ENCODE data around the gene AHCYL2.
"Not testable (repeated sequence)": the region's sequence is repeated elsewhere in the genome, so short reads cannot be mapped to it uniquely, and the experiment has no call there.

Gene AHCYL2

GRCh38 chr7:129209067-129209926 is 15.5 kb upstream of the AHCYL2 start:
- DNase-seq (ENCODE audit: low spot score) = no peak

GRCh38 chr7:129210256-129210988 is 14.4 kb upstream of the AHCYL2 start:
- peak; percentile 84 for DNase-seq (ENCODE audit: low spot score)

- no peak for DNase-seq (ENCODE audit: low spot score)
Measured at GRCh38 chr7:129210989-129211312, 13.9 kb upstream of the AHCYL2 start.

DNA sequence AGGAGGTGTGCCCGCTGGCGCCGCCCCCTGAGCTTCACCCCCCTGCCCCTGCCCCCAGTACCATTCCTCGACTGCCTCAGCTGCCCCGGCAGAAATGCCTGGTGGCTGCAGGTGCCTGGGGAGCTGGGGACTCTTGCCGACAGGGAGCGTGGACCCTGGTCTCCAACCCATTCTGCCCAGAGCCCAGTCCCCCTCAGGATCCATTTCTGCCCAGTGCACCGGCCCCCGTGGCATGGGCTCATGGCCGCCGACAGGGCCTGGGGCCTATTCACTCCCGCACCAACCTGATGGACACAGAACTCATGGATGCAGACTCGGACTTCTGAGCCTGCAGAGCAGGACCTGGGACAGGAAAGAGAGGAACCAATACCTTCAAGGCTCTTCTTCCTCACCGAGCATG is 12.7 kb upstream of the AHCYL2 start:
- no peak for DNase-seq (ENCODE audit: low spot score)

DNA sequence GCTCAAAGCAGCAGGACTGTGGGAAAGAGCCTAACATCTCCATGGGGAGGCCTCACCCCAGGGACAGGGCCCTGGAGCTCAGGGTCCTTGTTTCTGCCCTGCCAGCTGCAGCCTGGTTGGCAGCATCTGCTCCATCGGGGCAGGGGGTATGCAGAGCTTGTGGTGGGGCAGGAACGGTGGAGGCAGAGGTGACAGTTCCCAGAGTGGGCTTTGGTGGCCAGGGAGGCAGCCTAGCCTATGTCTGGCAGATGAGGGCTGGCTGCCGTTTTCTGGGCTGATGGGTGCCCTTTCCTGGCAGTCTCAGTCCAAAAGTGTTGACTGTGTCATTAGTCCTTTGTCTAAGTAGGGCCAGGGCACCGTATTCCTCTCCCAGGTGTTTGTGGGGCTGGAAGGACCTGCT is 12.2 kb upstream of the AHCYL2 start:
- DNase-seq (ENCODE audit: low spot score) = no peak

DNA sequence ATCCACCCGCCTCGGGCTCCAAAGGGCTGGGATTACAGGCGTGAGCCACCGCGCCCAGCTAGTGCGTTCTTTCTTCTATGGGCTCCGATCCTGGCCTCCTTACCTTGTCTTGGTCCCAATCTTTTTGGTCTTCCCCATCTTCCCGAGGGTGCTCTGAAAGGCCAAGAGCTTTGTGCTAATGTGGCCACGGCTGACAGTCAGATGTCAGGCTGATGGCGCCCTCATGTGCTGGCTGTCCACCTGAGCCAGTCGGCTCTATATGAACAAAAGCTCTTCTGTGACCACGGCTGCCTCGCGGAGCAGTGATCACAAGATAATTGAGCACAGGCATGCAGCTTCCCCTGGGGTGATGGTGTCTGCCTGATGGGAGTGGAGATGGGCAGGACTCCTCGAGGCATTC is 11.0 kb upstream of the AHCYL2 start:
- DNase-seq (ENCODE audit: low spot score) = peak; percentile 82

DNA sequence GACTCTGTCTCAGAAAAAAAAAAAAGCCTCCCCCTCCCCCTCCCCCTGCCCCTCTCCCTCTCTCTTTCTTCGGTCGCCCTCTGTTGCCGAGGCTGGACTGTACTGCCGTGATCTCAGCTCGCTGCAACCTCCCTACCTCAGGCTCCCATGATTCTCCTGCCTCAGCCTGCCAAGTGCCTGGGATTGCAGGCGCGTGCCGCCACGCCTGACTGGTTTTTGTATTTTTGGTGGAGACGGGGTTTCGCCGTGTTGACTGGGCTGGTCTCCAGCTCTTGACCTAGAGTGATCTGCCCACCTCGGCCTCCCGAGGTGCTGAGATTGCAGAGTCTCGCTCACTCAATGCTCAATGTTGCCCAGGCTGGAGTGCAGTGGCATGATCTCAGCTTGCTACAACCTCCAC is 9.1 kb upstream of the AHCYL2 start:
- DNase-seq (ENCODE audit: low spot score) = not testable (repeated sequence)

DNA sequence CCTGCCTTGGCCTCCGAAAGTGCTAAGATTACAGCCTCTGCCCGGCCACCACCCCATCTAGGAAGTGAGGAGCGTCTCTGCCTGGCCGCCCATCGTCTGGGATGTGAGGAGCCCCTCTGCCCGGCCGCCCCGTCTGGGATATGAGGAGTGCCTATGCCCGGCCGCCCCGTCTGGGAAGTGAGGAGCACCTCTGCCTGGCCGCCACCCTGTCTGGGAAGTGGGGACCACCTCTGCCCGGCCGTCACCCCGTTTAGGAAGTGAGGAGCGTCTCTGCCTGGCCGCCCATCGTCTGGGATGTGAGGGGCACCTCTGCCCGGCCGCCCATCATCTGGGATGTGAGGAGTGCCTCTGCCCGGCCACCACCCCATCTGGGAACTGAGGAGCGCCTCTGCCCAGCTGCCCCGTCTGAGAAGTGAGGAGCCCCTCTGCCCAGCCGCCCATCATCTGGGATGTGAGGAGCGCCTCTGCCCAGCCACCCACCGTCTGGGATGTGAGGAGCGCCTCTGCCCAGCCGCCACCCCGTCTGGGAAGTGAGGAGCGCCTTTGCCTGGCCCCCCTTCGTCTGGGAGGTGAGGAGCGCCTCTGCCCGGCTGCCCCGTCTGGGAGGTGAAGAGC is 8.6 kb upstream of the AHCYL2 start:
- not testable (repeated sequence) for DNase-seq (ENCODE audit: low spot score)

DNA sequence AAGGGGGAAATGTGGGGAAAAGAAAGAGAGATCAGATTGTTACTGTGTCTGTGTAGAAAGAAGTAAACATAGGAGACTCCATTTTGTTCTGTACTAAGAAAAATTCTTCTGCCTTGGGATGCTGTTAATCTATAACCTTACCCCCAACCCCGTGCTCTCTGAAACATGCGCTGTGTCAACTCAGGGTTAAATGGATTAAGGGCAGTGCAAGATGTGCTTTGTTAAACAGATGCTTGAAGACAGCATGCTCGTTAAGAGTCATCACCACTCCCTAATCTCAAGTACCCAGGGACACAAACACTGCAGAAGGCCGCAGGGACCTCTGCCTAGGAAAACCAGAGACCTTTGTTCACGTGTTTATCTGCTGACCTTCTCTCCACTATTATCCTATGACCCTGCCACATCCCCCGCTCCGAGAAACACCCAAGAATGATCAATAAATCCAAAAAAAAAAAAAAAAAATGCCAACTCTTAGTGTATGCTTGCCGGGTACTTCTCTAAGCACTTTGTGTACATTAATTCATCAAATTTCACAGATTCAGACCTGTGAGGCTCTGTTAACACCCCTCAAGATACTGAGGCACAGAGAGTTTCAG is 7.9 kb upstream of the AHCYL2 start:
- not testable (repeated sequence) for DNase-seq (ENCODE audit: low spot score)

DNA sequence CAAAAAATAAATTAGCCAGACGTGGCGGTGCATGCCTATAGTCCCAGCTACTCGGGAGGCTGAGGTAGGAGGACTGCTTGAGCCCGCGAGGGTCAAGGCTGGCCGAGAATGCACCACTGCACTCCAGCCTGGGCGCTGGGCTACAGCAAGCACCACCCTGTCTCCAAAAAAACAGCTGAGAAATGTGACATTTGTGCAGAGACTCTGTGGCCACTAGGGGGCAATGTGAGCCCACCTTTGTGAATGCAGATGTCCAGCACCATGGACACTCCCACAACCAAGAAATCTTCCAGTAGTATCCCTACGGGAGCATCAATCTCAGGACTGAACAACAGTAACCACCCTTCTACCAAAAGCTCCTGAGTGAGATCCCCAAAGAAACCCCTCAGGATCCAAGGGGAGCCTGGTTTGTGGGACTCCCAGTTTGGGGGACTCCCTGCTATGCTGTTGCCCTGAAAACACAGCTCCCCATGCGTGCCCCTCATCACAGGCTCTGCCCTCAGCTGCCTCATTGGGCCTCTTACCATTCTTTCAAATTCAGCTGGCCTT is 6.2 kb upstream of the AHCYL2 start:
- DNase-seq (ENCODE audit: low spot score) = peak; percentile 89

DNA sequence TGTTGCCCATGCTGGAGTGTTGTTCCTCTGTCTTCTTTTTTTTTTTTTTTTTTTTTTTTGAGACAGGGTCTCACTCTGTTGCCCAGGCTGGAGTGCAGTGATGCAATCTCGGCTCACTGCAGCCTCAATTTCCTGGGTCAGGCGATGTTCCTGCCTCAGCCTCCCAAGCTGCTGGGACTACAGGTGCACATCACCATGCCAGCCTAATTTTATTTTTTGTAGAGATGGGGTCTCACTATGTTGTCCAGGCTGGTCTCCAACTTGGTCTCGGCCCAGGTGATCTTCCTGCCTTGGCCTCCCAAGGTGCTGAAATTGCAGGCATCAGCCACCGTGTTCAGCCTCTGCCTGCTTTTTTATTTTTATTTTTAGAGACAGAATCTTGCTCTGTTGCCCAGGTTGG is 5.7 kb upstream of the AHCYL2 start:
- DNase-seq (ENCODE audit: low spot score) = not testable (repeated sequence)

- no peak for DNase-seq (ENCODE audit: low spot score)
Measured at GRCh38 chr7:129222064-129222463, 2.8 kb upstream of the AHCYL2 start.

GRCh38 chr7:129225206-129225930 is 538 bp downstream of the AHCYL2 start:
- peak; percentile 40 for DNase-seq (ENCODE audit: low spot score)

DNA sequence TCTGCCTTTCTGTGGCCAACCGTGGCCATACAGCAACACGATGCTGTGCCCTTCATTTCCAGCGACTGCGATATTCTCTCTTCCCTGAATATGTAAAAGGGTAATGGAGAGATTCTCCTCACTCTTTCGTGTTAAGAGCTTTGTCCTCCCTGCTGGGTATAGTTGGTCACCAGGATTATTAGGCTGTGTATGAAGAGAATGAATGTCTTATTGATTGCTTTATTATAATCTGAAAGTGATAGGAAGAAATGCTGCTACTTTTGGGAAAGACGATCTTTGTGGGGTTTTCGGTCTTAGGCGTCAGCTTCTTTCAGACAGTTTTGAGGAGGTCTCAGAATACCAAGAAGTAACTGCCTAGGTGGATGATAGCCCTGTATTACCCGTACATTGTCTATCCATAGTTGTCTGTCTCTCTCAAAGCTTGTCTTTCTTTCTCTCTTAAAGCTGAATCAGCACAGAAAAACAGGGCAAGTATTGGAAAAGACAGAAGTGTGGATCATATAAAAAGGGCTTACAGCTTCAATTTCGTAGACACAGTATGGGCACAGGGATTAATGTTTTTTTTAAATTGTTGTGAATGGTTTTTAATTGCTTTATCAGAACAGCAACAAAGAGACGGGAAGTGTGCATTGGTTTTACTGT is 1.2 kb downstream of the AHCYL2 start:
- DNase-seq (ENCODE audit: low spot score) = no peak

DNA sequence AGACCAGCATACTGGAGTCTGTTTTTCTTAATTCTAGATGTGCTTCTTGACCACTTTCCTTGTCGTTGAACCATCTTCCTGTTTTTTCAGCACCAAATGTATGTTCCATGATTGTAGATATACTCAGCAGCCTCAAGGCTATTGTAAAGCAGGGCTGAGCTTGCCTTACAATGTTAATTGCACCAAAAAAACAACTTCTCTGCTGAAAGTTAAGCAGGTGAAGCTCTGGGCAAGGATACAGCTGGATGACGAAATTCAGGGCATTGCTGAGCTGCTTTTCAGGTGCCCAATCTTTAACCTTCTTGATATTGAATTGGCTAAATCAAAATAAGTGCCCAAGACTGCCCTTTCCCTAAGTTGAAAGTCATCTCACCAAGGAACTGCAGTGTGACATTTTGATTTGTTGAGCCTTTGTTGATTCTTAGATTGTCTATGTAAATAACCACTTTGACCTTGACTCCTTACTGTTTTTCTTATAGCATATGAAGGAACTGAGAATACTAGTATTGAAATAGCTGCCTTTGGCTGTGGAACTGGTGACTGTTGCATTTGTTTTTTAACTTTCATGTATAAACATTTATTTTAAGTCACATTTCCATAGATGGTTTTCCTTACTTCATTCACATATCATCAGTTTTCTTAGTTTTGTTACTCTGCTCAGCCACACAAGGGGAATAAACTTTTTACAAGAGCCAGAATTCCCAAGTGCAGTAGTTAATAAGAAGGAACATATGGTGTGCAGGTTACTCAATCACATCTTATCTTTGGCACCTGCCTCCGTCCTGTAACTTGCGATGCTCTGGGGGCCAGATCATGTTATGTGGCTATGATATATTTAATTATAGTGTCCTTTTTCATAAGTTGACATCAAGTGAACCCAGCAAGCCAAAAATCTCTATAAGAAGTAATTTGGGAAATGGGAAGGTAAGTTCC is 3.1 kb downstream of the AHCYL2 start:
- DNase-seq (ENCODE audit: low spot score) = no peak

- DNase-seq (ENCODE audit: low spot score) = no peak
Measured at GRCh38 chr7:129228633-129229032, 3.8 kb downstream of the AHCYL2 start.

DNA sequence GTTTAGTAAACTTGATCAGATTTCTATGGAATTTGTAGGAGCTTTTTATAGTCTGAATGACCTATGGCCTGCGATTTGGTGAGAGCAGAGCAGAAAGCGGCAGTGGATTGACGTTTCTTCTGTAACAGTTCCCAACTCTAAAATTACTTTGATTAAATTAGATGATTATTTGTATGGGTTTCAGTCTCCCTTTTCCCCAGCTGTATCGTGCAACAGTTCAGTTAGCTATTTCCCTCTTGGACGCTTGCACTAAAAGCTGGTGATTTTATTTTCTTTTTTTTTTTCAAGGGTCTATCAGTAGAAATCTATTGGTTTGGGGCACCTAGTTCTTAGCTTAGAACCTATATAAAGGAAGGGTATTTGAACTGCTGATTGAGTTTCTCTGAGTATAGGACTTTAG is 6.8 kb downstream of the AHCYL2 start:
- no peak for DNase-seq (ENCODE audit: low spot score)

GRCh38 chr7:129238546-129238945 is 13.7 kb downstream of the AHCYL2 start:
- no peak for DNase-seq (ENCODE audit: low spot score)

- no peak for DNase-seq (ENCODE audit: low spot score)
Measured at GRCh38 chr7:129240119-129240820, 15.4 kb downstream of the AHCYL2 start.

All from HuH-7 (cell line).